ENCODE data around the gene JPH2.

DNA sequence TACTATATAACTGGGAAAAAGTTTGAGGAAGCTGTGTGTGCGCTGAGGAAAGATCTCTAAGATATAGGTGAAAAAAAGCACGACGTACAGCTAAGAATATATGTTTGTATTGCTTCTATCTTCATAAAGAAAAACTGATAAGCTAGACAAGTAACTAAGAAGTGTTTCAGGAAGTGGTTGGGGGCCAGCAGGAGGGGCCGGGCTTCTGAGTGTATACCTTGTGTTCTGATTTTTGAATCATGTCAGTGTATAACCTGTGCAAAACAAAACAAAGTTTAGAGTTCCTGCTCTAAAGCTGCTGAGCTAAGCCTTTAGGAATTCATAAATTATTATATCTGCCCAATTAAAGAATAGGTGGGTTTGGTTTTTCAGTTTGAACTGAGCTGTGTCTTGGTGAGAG is 31.5 kb upstream of the JPH2 start:
- TF ChIP-seq CTCF (conservative IDR thresholded peaks at IDR 0.05; ENCODE audit: low read depth, low read length) = no peak
- no peak for TF ChIP-seq ELK1 (IDR thresholded peaks at IDR 0.05; ENCODE audit: borderline replicate concordance, low read depth, low read length)
- TF ChIP-seq MXI1 (IDR thresholded peaks at IDR 0.05; ENCODE audit: borderline replicate concordance, low read depth, low read length) = no peak
- TF ChIP-seq USF2 (IDR thresholded peaks at IDR 0.05; ENCODE audit: low read depth, low read length) = no peak
- no peak for TF ChIP-seq CEBPB (IDR thresholded peaks at IDR 0.05; ENCODE audit: low read depth, low read length)
- TF ChIP-seq MAZ (IDR thresholded peaks at IDR 0.05; ENCODE audit: borderline replicate concordance, low read depth, low read length) = no peak
- no peak for TF ChIP-seq POLR2A (IDR thresholded peaks at IDR 0.05; ENCODE audit: low read depth, low read length)
- no peak for TF ChIP-seq RFX5 (IDR thresholded peaks at IDR 0.05; ENCODE audit: low read depth, low read length)
- no peak for TF ChIP-seq MAFK (IDR thresholded peaks at IDR 0.05; ENCODE audit: low read depth, low read length)
